ENCODE data around the gene PAK1.

GRCh38 chr11:77346906-77347603 is 126.8 kb downstream of the PAK1 start:
- TF ChIP-seq POLR2A (IDR thresholded peaks at IDR 0.05) (no peak), CTCF (IDR thresholded peaks at IDR 0.05) (no peak), POLR2AphosphoS5 (IDR thresholded peaks at IDR 0.05) (no peak)
